ENCODE data around the gene GATA2. TPM values are rescaled to one million over a fixed set of nuclear protein-coding genes. Genes with fewer than 3 reads are reported as not detected.

The GATA2 gene
- total and polyA plus RNA-seq, 2 of the 8 experiments (the other 6 are each of a cell fraction or from before 2014, with no cell fraction given) = 0.03 to 0.30 TPM

DNA sequence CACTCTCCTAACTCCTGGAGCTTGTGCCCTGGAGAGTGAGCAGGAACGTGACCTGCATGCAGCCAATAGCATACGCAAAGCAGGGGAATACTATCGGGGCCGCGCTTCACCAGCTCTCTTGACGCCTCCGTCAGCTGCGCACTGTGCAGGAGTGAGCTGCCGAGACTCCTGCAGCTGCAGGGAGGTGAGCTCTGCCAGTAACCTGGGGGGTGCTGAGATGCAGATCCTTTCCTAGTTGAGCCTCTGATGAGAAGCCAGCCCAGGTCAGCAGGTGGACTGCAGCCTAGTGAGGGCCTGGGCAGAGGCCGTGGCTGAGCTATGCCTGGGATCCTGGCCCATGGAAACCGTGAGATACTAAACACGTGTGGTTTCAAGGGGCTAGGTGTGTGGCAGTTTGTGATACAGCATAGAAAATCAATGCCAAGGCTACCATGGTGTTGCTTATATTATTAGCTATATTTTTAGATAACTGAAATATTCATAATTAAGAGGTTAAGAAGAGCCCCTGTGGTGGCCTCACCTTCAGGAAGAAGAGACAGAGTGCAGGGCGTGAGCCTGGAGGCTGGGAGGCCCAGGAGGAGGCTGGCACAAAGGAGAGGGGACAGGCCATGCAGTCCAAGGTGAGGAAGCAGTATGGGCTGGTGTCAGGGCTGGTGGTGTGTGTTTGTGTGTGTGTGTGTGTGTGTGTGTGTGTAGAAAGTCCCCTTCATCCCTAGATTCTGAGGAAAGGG is 20.4 kb downstream of the GATA2 start:
- CTCF ChIA-PET (ENCODE audit: partially characterized antibody) = interaction anchor here (0.6 to 2.0 kb wide), 9 partner anchors 9 to 45 kb away, joined by 3 to 11 read pairs (median 4); no protein-coding TSS in a partner anchor

More for the DNA sequence above, 20.4 kb downstream of the GATA2 start:
- no peak overlapping the region for H2BK15ac ChIP-seq (ENCODE audit: low read length)
- POLR2A ChIA-PET (ENCODE audit: partially characterized antibody) = interaction anchor here (0.9 kb wide), 1 partner anchor 30 kb away, joined by 3 read pairs; no protein-coding TSS in a partner anchor
- no peak overlapping the region for H2AFZ ChIP-seq (ENCODE audit: low read length)
- DNase-seq (ENCODE audit: low read depth in 1 of 2, low spot score in 2 of 2) (no peak), FAIRE-seq (no peak)
- no peak overlapping the region for H2AK5ac ChIP-seq (ENCODE audit: low read depth, low read length)
- no peak overlapping the region for H4K91ac ChIP-seq (replicated peaks; ENCODE audit: insufficient read length, low read length)
- no peak overlapping the region for H4K8ac ChIP-seq (ENCODE audit: extremely low read depth, insufficient read depth, low read length)
- peaks cover 2% of the 10 kb centered on the region; the same call in 1 of the 2 replicates for H3K23me2 ChIP-seq (ENCODE audit: low read depth, low read length)
- 83% methylated on average over 13 of the region's 13 CpGs; no CpG with 5 or more reads in 1 of the 2 experiments for WGBS, 2 experiments (ENCODE audit: extremely low coverage in 1 of 2, insufficient coverage in 1 of 2, insufficient read length in 1 of 2, insufficient replicate concordance in 2 of 2, low coverage in 1 of 2, low lambda C conversion rate in 2 of 2, missing lambda C conversion rate in 1 of 2)
- peaks cover 41 to 80% (median 74%) of the 10 kb centered on the region in 4 experiments for H3K27me3 ChIP-seq (replicated peaks in 1 of 4; ENCODE audit: control insufficient read depth in 3 of 4, extremely low read depth in 1 of 4, insufficient read depth in 3 of 4, low read length in 3 of 4)
- H3K27ac ChIP-seq (ENCODE audit: low read depth, low read length) = no peak overlapping the region
- no peak overlapping the region for H2BK120ac ChIP-seq (replicated peaks; ENCODE audit: low read depth, low read length)
- H3K79me1 ChIP-seq (ENCODE audit: low read depth, low read length) = no peaks in the 10 kb centered on the region; the same call in 1 of the 2 replicates
- H3K4me3 ChIP-seq (ENCODE audit: extremely low read depth in 1 of 4, insufficient read depth in 2 of 4, low read depth in 3 of 4, low read length in 4 of 4) = no peak overlapping the region
- H3K79me2 ChIP-seq (ENCODE audit: control insufficient read depth in 1 of 2, insufficient read depth in 2 of 2, low read length in 2 of 2) = no peaks in the 10 kb centered on the region
- H3K4me2 ChIP-seq (ENCODE audit: insufficient read depth in 1 of 2, low read depth in 2 of 2, low read length in 2 of 2) = peak overlapping the region in 1 of 2 experiments; percentile 38; a peak in 2 of 4 replicates
- no peak overlapping the region for H3K18ac ChIP-seq (ENCODE audit: extremely low read depth, low read length)
- peaks cover 0 to 17% (median 4%) of the 10 kb centered on the region in 4 experiments; a peak in 5 of 7 replicates for H3K4me1 ChIP-seq (replicated peaks in 1 of 4; ENCODE audit: control insufficient read depth in 3 of 4, insufficient read depth in 4 of 4, low read length in 3 of 4)
- 0 out of 4 replicates have a peak, but pooled peaks cover 0 to 3% of the 10 kb centered on the region in 2 experiments for H3K9me3 ChIP-seq (ENCODE audit: insufficient read depth in 2 of 2, low read depth in 1 of 2, low read length in 1 of 2)
- H3K56ac ChIP-seq (replicated peaks; ENCODE audit: insufficient read length, low read depth, low read length) = no peak overlapping the region
- TF ChIP-seq, protein P1, sequence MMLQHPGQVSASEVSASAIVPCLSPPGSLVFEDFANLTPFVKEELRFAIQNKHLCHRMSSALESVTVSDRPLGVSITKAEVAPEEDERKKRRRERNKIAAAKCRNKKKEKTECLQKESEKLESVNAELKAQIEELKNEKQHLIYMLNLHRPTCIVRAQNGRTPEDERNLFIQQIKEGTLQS (IDR thresholded peaks at IDR 0.05; ENCODE audit: insufficient read depth, low read depth, low read length) = no peak
- TF ChIP-seq, protein P2, sequence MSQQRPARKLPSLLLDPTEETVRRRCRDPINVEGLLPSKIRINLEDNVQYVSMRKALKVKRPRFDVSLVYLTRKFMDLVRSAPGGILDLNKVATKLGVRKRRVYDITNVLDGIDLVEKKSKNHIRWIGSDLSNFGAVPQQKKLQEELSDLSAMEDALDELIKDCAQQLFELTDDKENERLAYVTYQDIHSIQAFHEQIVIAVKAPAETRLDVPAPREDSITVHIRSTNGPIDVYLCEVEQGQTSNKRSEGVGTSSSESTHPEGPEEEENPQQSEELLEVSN (IDR thresholded peaks at IDR 0.05) = 0 out of 2 replicates have a peak, but pooled peaks have one; percentile 33
- H2BK20ac ChIP-seq (ENCODE audit: low read length) = no peak overlapping the region
- no peak overlapping the region for H2BK12ac ChIP-seq (ENCODE audit: low read depth, low read length)
- H4K20me1 ChIP-seq (replicated peaks in 1 of 2; ENCODE audit: control insufficient read depth in 1 of 2, insufficient read depth in 2 of 2, low read length in 2 of 2) = peaks cover 2 to 3% of the 10 kb centered on the region in 2 experiments
- no peak overlapping the region for H3K4ac ChIP-seq (replicated peaks; ENCODE audit: insufficient read length, low read depth, low read length)
- H3K23ac ChIP-seq (ENCODE audit: insufficient read length) = no peak overlapping the region
- no peak overlapping the region for H2BK5ac ChIP-seq (ENCODE audit: low read depth, low read length)
- no peak overlapping the region for H3K14ac ChIP-seq (ENCODE audit: insufficient read length)
- no peak overlapping the region for H3K9ac ChIP-seq (replicated peaks in 1 of 4; ENCODE audit: extremely low read depth in 1 of 4, low read depth in 3 of 4, low read length in 3 of 4)
- H3K36me3 ChIP-seq (ENCODE audit: control insufficient read depth in 2 of 4, insufficient read depth in 4 of 4, low read length in 3 of 4) = no peaks in the 10 kb centered on the region
- no peak overlapping the region for H4K5ac ChIP-seq (ENCODE audit: insufficient read length, low read depth, low read length)
